Parathyroid adenoma (tissue), 2 donors: ENCODE measurements around the gene TIMM44.
A peak's percentile ranks its signal among the peaks of the same experiment; 100 is the strongest.
"Not testable (repeated sequence)": the region's sequence is repeated elsewhere in the genome, so short reads cannot be mapped to it uniquely, and the experiment has no call there.

Experiments used
- H2AFZ ChIP-seq: fragments of 300-600 bp; sonication (generic); one replicate; pipeline ENCODE4 v1.7.0; 2017; ENCODE audit warnings: antibody characterized with exemption, mild to moderate bottlenecking
- H3K27ac ChIP-seq: fragments of 300-600 bp; sonication (generic); one replicate; pipeline ENCODE4 v1.7.0; 2017
- H3K27me3 ChIP-seq: fragments of 300-600 bp; sonication (generic); one replicate; pipeline ENCODE4 v1.7.0; 2017; ENCODE audit warnings: low read length; ENCODE audit not compliant: control insufficient read depth, insufficient read depth
- H3K36me3 ChIP-seq: fragments of 300-600 bp; sonication (generic); one replicate; pipeline ENCODE4 v1.7.0; 2017; ENCODE audit warnings: low read length; ENCODE audit not compliant: control insufficient read depth, insufficient read depth
- H3K4me1 ChIP-seq: fragments of 300-600 bp; sonication (generic); one replicate; pipeline ENCODE4 v1.7.0; 2017; ENCODE audit warnings: control low read depth
- H3K4me2 ChIP-seq: fragments of 300-600 bp; sonication (generic); one replicate; pipeline ENCODE4 v1.7.0; 2017; ENCODE audit warnings: low read length
- H3K4me3 ChIP-seq: fragments of 300-600 bp; sonication (generic); one replicate; pipeline ENCODE4 v1.7.0; 2017; ENCODE audit warnings: low read depth, low read length
- H3K79me2 ChIP-seq: fragments of 300-600 bp; sonication (generic); one replicate; pipeline ENCODE4 v1.7.0; 2017; ENCODE audit warnings: control low read depth
- H3K9ac ChIP-seq: fragments of 300-600 bp; sonication (generic); one replicate; pipeline ENCODE4 v1.7.0; 2017; ENCODE audit warnings: mild to moderate bottlenecking
- H3K9me3 ChIP-seq: fragments of 300-600 bp; sonication (generic); one replicate; pipeline ENCODE4 v1.7.0; 2017; ENCODE audit warnings: low read length; ENCODE audit not compliant: control insufficient read depth
- CTCF ChIP-seq: fragments of 300-600 bp; sonication (generic); IDR thresholded peaks from one replicate; pipeline ENCODE4 v1.7.0; 2017; ENCODE audit warnings: antibody characterized with exemption, mild to moderate bottlenecking
- donor health status: primary hyperparathyroidism.

Gene TIMM44

GRCh38 chr19:7930765-7931164 lies 12.7 kb downstream of the TIMM44 start:
- H3K4me2 ChIP-seq = no peak overlapping the region
- H3K27me3 ChIP-seq = no peaks in the 10 kb centered on the region
- no peak overlapping the region for H3K4me3 ChIP-seq
- H3K36me3 ChIP-seq = no peaks in the 10 kb centered on the region
- no peaks in the 10 kb centered on the region for H3K79me2 ChIP-seq
- H3K4me1 ChIP-seq = peaks cover 7% of the 10 kb centered on the region
- no peak overlapping the region for H3K27ac ChIP-seq
- H2AFZ ChIP-seq = no peak overlapping the region
- no peak for TF ChIP-seq CTCF
- H3K9me3 ChIP-seq = no peaks in the 10 kb centered on the region
- H3K9ac ChIP-seq = no peak overlapping the region

- H3K27ac ChIP-seq, H3K4me1 ChIP-seq, H3K36me3 ChIP-seq: not testable (repeated sequence)
Observed at GRCh38 chr19:7930030-7930429, 13.4 kb downstream of the TIMM44 start.

GRCh38 chr19:7928741-7929701 lies 14.4 kb downstream of the TIMM44 start:
- Histone ChIP-seq H3K36me3 (no peaks in the 10 kb centered on the region), H3K4me2 (peak overlapping the region; percentile 57), H3K9me3 (no peaks in the 10 kb centered on the region), H3K9ac (no peak overlapping the region), H3K4me1 (peaks cover 7% of the 10 kb centered on the region), H3K27ac (no peak overlapping the region), H3K79me2 (no peaks in the 10 kb centered on the region), H2AFZ (no peak overlapping the region), H3K27me3 (no peaks in the 10 kb centered on the region), H3K4me3 (peak overlapping the region; percentile 40)
- peak; percentile 13 for TF ChIP-seq CTCF

More at GRCh38 chr19:7930030-7930429, 13.4 kb downstream of the TIMM44 start:
- not testable (repeated sequence) for H3K27me3 ChIP-seq, H3K9me3 ChIP-seq, H2AFZ ChIP-seq, H3K79me2 ChIP-seq, H3K4me2 ChIP-seq, H3K9ac ChIP-seq, H3K4me3 ChIP-seq

- Histone ChIP-seq H3K9me3 (no peaks in the 10 kb centered on the region), H3K4me2 (peak overlapping the region; percentile 57), H3K27ac (no peak overlapping the region), H3K9ac (no peak overlapping the region), H3K4me3 (peak overlapping the region; percentile 40), H3K79me2 (no peaks in the 10 kb centered on the region), H3K4me1 (peaks cover 7% of the 10 kb centered on the region), H2AFZ (no peak overlapping the region), H3K36me3 (no peaks in the 10 kb centered on the region), H3K27me3 (no peaks in the 10 kb centered on the region)
- no peak for TF ChIP-seq CTCF
Observed at GRCh38 chr19:7928334-7928706, 15.1 kb downstream of the TIMM44 start.

GRCh38 chr19:7927605-7928333 lies 15.7 kb downstream of the TIMM44 start:
- Histone ChIP-seq H3K27me3 (no peaks in the 10 kb centered on the region), H3K36me3 (no peaks in the 10 kb centered on the region), H3K4me1 (peaks cover 7% of the 10 kb centered on the region), H3K9me3 (no peaks in the 10 kb centered on the region), H3K79me2 (no peaks in the 10 kb centered on the region), H3K9ac (no peak overlapping the region), H2AFZ (no peak overlapping the region), H3K27ac (no peak overlapping the region), H3K4me2 (no peak overlapping the region), H3K4me3 (no peak overlapping the region)
- TF ChIP-seq CTCF = no peak
